Suppressor macrophage treated with lipopolysaccharide for 1 hour (primary cell): ENCODE measurements around the gene TEKT2.
A peak's percentile ranks its signal among the peaks of the same experiment; 100 is the strongest.

Source experiments
- DNase-seq, 3 donors: peaks; one replicate each; pipeline ENCODE4 v3.0.0-alpha.2; 2020 to 2022

The TEKT2 gene

GRCh38 chr1:36107394-36107793 is 23.5 kb downstream of the TEKT2 start:
- DNase-seq = no peak

- no peak for DNase-seq
Observed at GRCh38 chr1:36108314-36108713, 24.4 kb downstream of the TEKT2 start.

- no peak for DNase-seq
Observed at GRCh38 chr1:36109041-36109679, 25.3 kb downstream of the TEKT2 start.

- DNase-seq = no peak
Observed at GRCh38 chr1:36111151-36111550, 27.3 kb downstream of the TEKT2 start.

- DNase-seq = no peak
Observed at GRCh38 chr1:36112823-36113222, 28.9 kb downstream of the TEKT2 start.

- no peak for DNase-seq
Observed at GRCh38 chr1:36114371-36114770, 30.5 kb downstream of the TEKT2 start.

- no peak for DNase-seq
Observed at GRCh38 chr1:36115200-36115669, 31.3 kb downstream of the TEKT2 start.

GRCh38 chr1:36115931-36116330 is 32.0 kb downstream of the TEKT2 start:
- DNase-seq = peak; percentile 73 to 83 (median 75)

- DNase-seq = no peak
Observed at GRCh38 chr1:36116901-36117300, 33.0 kb downstream of the TEKT2 start.

- DNase-seq = no peak
Observed at GRCh38 chr1:36118447-36119204, 34.7 kb downstream of the TEKT2 start.

- peak; percentile 65 to 77 (median 65) for DNase-seq
Observed at GRCh38 chr1:36119456-36119855, 35.6 kb downstream of the TEKT2 start.

- peak; percentile 73 to 79 (median 75) for DNase-seq
Observed at GRCh38 chr1:36122062-36123030, 38.5 kb downstream of the TEKT2 start.

GRCh38 chr1:36123356-36123755 is 39.5 kb downstream of the TEKT2 start:
- DNase-seq = peak; percentile 89 to 92 (median 92)

GRCh38 chr1:36124404-36125128 is 40.7 kb downstream of the TEKT2 start:
- no peak for DNase-seq

- DNase-seq = peak; percentile 21 to 68 (median 35)
Observed at GRCh38 chr1:36125129-36125991, 41.5 kb downstream of the TEKT2 start, which contains the start of gene COL8A2. TSS of gene COL8A2 (minus strand) at chr1:36125222. CDS start at chr1:36100242, 24,980 bp downstream.

- DNase-seq = no peak
Observed at GRCh38 chr1:36126005-36126716, 42.3 kb downstream of the TEKT2 start.

GRCh38 chr1:36126797-36127500 is 43.1 kb downstream of the TEKT2 start:
- DNase-seq = no peak

- DNase-seq = peak in 1 of 3 donors; percentile 14
Observed at GRCh38 chr1:36128126-36128904, 44.4 kb downstream of the TEKT2 start.

- DNase-seq = no peak
Observed at GRCh38 chr1:36128905-36129206, 45.0 kb downstream of the TEKT2 start.
